WERI-Rb-1 (cell line): ENCODE results near the gene LEF1.

Source experiments
- DNase-seq: peaks from one replicate; pipeline ENCODE4 v3.0.0-alpha.2; 2020
- H3K27ac ChIP-seq: fragments of 250-450 bp; sonication (Bioruptor Pico); 2 replicates; pipeline ENCODE4 v1.5.1; 2020; ENCODE audit warnings: mild to moderate bottlenecking, moderate library complexity
- H3K27me3 ChIP-seq: fragments of 250-450 bp; sonication (Bioruptor Pico); 2 replicates; pipeline ENCODE4 v1.5.1; 2021; ENCODE audit warnings: mild to moderate bottlenecking, low read depth, moderate library complexity; ENCODE audit not compliant: insufficient read depth, severe bottlenecking
- H3K36me3 ChIP-seq: fragments of 250-450 bp; sonication (Bioruptor Pico); 2 replicates; pipeline ENCODE4 v1.5.1; 2020; ENCODE audit warnings: mild to moderate bottlenecking, moderate library complexity
- H3K4me3 ChIP-seq: 2 replicates; pipeline ENCODE4 v1.5.1; 2011; ENCODE audit warnings: low read depth, mild to moderate bottlenecking, control low read depth, low read length
- H3K9me3 ChIP-seq: fragments of 250-450 bp; sonication (Bioruptor Pico); 2 replicates; pipeline ENCODE4 v1.5.1; 2021; ENCODE audit warnings: mild to moderate bottlenecking, moderate library complexity; ENCODE audit not compliant: severe bottlenecking
- TF ChIP-seq, protein P1 (sequence below): IDR thresholded peaks from 2 replicates; pipeline ENCODE4 v1.5.1; 2011; ENCODE audit warnings: low read depth, mild to moderate bottlenecking, control low read depth, inconsistent platforms, low read length

The LEF1 gene

DNA sequence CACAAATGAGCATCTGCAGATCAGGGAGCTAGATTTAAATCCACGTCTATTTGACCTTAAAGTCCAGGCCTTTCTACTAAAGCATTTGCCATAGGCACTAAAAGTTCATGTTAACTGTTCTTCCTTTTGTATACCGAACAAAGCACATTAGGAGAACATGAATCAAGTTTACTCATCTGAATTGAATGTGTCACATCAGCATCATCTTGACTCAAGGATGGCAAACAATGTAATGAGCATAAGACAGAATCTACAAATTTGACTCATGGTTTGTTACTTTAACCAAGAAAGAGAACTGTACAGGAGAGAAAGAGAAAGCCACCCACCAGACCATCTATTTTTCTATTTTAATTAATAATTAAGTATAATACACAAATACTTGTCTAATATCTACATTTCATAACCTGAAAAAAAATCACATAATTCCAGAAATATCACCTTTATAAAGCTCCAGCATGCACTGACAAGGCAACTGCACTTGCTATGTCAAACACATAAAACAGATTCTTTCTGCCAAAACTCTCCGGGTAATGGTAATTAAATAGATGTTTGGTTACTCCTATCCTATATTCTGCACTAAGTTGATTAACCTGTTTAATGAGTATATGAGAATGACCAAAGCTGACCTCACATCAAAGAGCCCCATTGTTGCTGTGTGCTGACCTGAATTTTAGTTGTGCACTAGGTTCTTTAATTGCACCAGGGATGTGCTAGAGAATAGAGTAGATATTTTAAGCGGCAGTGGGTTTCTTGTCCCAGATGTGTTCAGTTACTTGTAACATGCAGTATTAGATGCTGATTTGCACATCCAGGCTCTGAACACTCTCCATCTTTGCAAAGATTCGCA lies 42.5 kb upstream of the LEF1 start:
- Histone ChIP-seq H3K27ac (no peak overlapping the region), H3K27me3 (peaks cover 5% of the 10 kb centered on the region), H3K9me3 (no peaks in the 10 kb centered on the region), H3K4me3 (no peak overlapping the region), H3K36me3 (no peaks in the 10 kb centered on the region)
- DNase-seq: no peak
- TF ChIP-seq, protein P1, sequence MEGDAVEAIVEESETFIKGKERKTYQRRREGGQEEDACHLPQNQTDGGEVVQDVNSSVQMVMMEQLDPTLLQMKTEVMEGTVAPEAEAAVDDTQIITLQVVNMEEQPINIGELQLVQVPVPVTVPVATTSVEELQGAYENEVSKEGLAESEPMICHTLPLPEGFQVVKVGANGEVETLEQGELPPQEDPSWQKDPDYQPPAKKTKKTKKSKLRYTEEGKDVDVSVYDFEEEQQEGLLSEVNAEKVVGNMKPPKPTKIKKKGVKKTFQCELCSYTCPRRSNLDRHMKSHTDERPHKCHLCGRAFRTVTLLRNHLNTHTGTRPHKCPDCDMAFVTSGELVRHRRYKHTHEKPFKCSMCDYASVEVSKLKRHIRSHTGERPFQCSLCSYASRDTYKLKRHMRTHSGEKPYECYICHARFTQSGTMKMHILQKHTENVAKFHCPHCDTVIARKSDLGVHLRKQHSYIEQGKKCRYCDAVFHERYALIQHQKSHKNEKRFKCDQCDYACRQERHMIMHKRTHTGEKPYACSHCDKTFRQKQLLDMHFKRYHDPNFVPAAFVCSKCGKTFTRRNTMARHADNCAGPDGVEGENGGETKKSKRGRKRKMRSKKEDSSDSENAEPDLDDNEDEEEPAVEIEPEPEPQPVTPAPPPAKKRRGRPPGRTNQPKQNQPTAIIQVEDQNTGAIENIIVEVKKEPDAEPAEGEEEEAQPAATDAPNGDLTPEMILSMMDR: no peak

DNA sequence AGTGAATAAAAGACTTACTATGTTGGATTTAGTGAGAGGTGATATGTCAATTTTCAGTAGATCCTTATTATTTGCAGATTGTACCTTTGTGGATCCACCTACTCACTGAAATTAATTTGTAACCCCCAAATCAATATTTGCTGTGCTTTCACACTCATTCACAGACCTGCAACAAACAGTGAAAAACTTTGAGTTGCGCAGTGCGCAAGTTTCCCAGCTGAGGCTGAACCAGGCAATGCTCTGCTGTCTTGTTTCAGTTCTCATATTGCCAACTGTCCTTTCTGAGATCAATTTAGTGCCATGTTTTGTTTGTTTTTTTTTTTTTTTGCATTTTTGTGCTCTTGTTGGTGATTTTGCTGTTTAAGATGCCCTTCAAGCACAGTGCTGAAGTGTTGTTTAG lies 40.8 kb upstream of the LEF1 start:
- H3K27me3 ChIP-seq: peaks cover 5% of the 10 kb centered on the region
- H3K9me3 ChIP-seq: no peaks in the 10 kb centered on the region
- no peaks in the 10 kb centered on the region for H3K36me3 ChIP-seq
- no peak overlapping the region for H3K27ac ChIP-seq
- no peak for DNase-seq
- TF ChIP-seq, protein P1: no peak
- no peak overlapping the region for H3K4me3 ChIP-seq

DNA sequence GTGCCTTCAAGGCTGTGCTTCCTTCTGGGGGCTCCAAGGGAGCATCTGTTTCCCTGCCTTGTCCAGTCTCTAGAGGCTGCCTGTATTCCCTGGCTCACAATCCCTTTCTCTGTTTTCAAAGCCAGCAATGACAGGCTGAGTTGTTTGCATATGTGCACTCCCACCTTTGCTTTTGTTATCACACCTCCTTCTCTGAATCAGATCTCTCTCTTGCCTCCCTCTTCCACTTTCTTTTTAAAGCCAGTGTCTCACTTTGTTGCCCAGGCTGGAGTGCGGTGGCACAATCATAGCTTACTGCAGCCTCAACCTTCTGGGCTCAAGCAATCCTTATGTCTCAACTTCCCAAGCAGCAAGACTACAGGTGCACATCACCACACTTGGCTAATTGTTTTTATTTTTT lies 37.1 kb upstream of the LEF1 start:
- TF ChIP-seq, protein P1: no peak
- no peak overlapping the region for H3K27ac ChIP-seq
- no peaks in the 10 kb centered on the region for H3K9me3 ChIP-seq
- no peak for DNase-seq
- H3K36me3 ChIP-seq: no peaks in the 10 kb centered on the region
- H3K4me3 ChIP-seq: no peak overlapping the region
- peaks cover 15% of the 10 kb centered on the region for H3K27me3 ChIP-seq

DNA sequence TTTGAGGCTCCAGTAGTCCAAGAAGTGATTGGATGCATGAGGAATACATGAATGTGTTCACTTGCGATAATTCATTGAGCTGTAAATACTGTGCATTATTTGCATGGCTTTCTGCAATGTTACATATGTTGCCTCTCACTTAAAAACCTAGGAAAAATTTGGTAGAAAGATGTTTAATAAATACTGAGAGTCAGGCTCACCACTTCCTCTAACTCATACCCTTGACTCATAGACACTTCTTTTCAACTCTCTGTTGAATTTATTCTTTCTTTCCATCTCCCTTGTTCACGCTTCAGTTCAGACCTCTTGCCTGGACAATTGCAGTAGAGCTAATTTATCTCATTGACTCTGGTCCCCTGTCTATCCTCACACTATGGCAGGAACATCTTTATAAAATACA lies 35.8 kb upstream of the LEF1 start:
- Histone ChIP-seq H3K36me3 (no peaks in the 10 kb centered on the region), H3K4me3 (no peak overlapping the region), H3K27ac (no peak overlapping the region), H3K27me3 (peaks cover 19% of the 10 kb centered on the region), H3K9me3 (no peaks in the 10 kb centered on the region)
- DNase-seq: no peak
- TF ChIP-seq, protein P1: no peak

DNA sequence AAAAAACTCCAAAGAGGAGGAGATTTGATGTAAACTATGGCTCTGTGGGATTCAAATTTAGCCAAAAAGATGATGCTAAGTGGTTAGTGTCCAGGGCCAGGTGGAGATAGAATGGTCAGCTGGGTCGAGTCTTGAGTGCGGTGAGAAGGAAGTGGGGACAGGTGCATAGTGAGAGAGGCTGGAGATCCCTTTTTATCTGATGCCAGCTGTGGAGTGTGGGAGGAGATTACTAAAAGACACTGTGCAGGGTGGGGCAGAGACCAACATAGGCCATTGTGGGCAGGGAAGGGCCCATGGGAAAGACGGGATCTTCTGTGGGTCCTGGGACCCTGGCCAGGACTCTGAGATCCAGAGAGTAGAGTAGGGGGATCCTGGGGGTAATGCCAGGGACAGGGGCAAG lies 34.6 kb upstream of the LEF1 start:
- Histone ChIP-seq H3K4me3 (no peak overlapping the region), H3K36me3 (no peaks in the 10 kb centered on the region), H3K27ac (no peak overlapping the region), H3K27me3 (peaks cover 19% of the 10 kb centered on the region), H3K9me3 (no peaks in the 10 kb centered on the region)
- TF ChIP-seq, protein P1: no peak
- DNase-seq: no peak

DNA sequence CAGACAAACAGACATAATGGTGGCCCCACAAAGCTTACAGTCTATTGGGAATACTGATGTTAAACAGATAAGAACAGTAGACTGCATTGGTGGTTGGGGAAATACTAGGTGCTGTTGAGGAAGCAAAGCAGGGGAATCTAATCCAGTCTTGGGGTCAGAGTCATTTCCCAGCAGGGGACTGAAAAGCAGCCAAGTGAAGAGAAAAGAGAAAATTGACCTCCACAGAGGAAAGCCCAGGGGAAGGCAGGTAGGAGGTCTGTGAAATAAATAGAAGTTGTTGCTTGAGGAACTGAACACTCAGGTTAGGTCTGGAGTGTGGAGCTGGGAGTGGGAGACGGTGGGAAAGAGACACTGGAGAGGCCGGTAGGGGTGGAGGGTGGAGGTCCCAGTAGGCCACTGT lies 33.0 kb upstream of the LEF1 start:
- TF ChIP-seq, protein P1: no peak
- Histone ChIP-seq H3K27ac (no peak overlapping the region), H3K9me3 (no peaks in the 10 kb centered on the region)

More for the DNA sequence above, 33.0 kb upstream of the LEF1 start:
- peaks cover 19% of the 10 kb centered on the region for H3K27me3 ChIP-seq
- DNase-seq: no peak
- no peak overlapping the region for H3K4me3 ChIP-seq
- no peaks in the 10 kb centered on the region for H3K36me3 ChIP-seq
